ENCODE measurements around the gene PYROXD2. TPM values are rescaled to one million over a fixed set of nuclear protein-coding genes. Genes with fewer than 3 reads are reported as not detected.
A peak's percentile ranks its signal among the peaks of the same experiment; 100 is the strongest.

Gene PYROXD2
- total and polyA plus RNA-seq, 2 of the 13 experiments (the other 11 are each of a cell fraction or from before 2014, with no cell fraction given): 2.0 to 6.2 TPM

DNA sequence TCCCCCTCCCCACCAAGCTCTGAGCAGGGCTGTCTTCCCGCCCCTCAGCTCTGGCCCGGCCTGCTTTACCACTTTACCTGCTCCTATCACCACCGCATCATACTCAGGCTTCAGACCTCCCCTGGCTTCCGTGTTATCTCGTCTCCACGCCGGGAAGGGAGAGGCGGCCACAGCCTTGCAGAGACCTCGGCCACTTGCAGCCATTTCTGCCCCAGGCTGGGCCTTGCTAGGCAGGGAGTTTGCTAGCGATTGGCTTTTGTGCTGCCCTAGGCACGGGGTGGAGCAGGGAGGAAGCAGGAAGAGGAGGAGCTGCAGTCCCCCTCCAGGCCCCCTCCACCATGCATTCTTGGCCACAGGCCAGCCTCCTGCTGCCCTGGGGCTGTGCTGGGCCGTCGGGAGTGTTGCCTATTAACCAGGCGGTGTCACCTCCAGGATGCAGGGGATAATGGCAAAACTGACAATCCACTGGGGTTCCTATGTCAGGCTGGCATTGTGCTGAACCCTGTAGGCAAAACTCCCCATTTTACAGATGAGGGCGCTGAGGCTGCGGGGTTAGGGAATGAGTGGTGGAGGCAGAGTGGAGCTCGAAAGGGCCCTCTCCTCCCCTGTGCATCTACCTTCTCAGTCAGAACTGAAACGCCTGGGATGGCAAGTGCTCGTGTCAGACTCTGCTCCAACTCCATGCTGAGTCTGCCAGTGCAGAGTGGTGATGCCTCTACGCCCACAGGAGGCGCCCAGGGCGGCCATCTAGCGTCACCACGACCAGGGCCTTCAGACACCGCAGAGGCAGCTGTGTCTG is at the start of gene PYROXD2 (continued):
- TF ChIP-seq, protein P1, sequence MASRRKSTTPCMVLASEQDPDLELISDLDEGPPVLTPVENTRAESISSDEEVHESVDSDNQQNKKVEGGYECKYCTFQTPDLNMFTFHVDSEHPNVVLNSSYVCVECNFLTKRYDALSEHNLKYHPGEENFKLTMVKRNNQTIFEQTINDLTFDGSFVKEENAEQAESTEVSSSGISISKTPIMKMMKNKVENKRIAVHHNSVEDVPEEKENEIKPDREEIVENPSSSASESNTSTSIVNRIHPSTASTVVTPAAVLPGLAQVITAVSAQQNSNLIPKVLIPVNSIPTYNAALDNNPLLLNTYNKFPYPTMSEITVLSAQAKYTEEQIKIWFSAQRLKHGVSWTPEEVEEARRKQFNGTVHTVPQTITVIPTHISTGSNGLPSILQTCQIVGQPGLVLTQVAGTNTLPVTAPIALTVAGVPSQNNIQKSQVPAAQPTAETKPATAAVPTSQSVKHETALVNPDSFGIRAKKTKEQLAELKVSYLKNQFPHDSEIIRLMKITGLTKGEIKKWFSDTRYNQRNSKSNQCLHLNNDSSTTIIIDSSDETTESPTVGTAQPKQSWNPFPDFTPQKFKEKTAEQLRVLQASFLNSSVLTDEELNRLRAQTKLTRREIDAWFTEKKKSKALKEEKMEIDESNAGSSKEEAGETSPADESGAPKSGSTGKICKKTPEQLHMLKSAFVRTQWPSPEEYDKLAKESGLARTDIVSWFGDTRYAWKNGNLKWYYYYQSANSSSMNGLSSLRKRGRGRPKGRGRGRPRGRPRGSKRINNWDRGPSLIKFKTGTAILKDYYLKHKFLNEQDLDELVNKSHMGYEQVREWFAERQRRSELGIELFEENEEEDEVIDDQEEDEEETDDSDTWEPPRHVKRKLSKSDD (CRISPR knock-in tag; IDR thresholded peaks at IDR 0.05; ENCODE audit: low read depth): peak; percentile 42; the same call in 1 of the 2 replicates
- no peak for TF ChIP-seq ZNF143 (CRISPR knock-in tag; IDR thresholded peaks at IDR 0.05)
- TF ChIP-seq, protein P2, sequence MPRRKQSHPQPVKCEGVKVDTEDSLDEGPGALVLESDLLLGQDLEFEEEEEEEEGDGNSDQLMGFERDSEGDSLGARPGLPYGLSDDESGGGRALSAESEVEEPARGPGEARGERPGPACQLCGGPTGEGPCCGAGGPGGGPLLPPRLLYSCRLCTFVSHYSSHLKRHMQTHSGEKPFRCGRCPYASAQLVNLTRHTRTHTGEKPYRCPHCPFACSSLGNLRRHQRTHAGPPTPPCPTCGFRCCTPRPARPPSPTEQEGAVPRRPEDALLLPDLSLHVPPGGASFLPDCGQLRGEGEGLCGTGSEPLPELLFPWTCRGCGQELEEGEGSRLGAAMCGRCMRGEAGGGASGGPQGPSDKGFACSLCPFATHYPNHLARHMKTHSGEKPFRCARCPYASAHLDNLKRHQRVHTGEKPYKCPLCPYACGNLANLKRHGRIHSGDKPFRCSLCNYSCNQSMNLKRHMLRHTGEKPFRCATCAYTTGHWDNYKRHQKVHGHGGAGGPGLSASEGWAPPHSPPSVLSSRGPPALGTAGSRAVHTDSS (CRISPR knock-in tag; conservative IDR thresholded peaks at IDR 0.05): 0 out of 2 replicates have a peak, but pooled peaks have one; percentile 61
- TF ChIP-seq NFE2L2 (IDR thresholded peaks at IDR 0.05; ENCODE audit: low read length): no peak
- peak; percentile 80; the same call in 1 of the 2 replicates for TF ChIP-seq MEF2D (CRISPR knock-in tag; IDR thresholded peaks at IDR 0.05)
- TF ChIP-seq, protein P3, sequence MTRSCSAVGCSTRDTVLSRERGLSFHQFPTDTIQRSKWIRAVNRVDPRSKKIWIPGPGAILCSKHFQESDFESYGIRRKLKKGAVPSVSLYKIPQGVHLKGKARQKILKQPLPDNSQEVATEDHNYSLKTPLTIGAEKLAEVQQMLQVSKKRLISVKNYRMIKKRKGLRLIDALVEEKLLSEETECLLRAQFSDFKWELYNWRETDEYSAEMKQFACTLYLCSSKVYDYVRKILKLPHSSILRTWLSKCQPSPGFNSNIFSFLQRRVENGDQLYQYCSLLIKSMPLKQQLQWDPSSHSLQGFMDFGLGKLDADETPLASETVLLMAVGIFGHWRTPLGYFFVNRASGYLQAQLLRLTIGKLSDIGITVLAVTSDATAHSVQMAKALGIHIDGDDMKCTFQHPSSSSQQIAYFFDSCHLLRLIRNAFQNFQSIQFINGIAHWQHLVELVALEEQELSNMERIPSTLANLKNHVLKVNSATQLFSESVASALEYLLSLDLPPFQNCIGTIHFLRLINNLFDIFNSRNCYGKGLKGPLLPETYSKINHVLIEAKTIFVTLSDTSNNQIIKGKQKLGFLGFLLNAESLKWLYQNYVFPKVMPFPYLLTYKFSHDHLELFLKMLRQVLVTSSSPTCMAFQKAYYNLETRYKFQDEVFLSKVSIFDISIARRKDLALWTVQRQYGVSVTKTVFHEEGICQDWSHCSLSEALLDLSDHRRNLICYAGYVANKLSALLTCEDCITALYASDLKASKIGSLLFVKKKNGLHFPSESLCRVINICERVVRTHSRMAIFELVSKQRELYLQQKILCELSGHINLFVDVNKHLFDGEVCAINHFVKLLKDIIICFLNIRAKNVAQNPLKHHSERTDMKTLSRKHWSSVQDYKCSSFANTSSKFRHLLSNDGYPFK (CRISPR knock-in tag; IDR thresholded peaks at IDR 0.05; ENCODE audit: borderline replicate concordance): peak; percentile 85
- TF ChIP-seq JUNB (CRISPR knock-in tag; IDR thresholded peaks at IDR 0.05; ENCODE audit: borderline replicate concordance): no peak
- no peak for TF ChIP-seq SMARCC2 (IDR thresholded peaks at IDR 0.05)
- TF ChIP-seq, protein P4, sequence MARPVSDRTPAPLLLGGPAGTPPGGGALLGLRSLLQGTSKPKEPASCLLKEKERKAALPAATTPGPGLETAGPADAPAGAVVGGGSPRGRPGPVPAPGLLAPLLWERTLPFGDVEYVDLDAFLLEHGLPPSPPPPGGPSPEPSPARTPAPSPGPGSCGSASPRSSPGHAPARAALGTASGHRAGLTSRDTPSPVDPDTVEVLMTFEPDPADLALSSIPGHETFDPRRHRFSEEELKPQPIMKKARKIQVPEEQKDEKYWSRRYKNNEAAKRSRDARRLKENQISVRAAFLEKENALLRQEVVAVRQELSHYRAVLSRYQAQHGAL (CRISPR knock-in tag; IDR thresholded peaks at IDR 0.05; ENCODE audit: not compliant biosample characterization): no peak
- no peak; the same call in 1 of the 2 replicates for TF ChIP-seq FOSL2 (CRISPR knock-in tag; IDR thresholded peaks at IDR 0.05)
- TF ChIP-seq MYNN (CRISPR knock-in tag; IDR thresholded peaks at IDR 0.05; ENCODE audit: low read depth): no peak
- 0 out of 2 replicates have a peak, but pooled peaks have one; percentile 36 for TF ChIP-seq SIX4 (CRISPR knock-in tag; IDR thresholded peaks at IDR 0.05)
- TF ChIP-seq ZNF530 (CRISPR knock-in tag; IDR thresholded peaks at IDR 0.05; ENCODE audit: low read depth): no peak
- TF ChIP-seq ZNF607 (CRISPR knock-in tag; IDR thresholded peaks at IDR 0.05; ENCODE audit: borderline replicate concordance): peak; percentile 38; the same call in 1 of the 2 replicates
- TF ChIP-seq TARDBP (CRISPR knock-in tag; IDR thresholded peaks at IDR 0.05): peak; percentile 86
- TF ChIP-seq, protein P5, sequence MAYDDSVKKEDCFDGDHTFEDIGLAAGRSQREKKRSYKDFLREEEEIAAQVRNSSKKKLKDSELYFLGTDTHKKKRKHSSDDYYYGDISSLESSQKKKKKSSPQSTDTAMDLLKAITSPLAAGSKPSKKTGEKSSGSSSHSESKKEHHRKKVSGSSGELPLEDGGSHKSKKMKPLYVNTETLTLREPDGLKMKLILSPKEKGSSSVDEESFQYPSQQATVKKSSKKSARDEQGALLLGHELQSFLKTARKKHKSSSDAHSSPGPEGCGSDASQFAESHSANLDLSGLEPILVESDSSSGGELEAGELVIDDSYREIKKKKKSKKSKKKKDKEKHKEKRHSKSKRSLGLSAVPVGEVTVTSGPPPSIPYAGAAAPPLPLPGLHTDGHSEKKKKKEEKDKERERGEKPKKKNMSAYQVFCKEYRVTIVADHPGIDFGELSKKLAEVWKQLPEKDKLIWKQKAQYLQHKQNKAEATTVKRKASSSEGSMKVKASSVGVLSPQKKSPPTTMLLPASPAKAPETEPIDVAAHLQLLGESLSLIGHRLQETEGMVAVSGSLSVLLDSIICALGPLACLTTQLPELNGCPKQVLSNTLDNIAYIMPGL (CRISPR knock-in tag; IDR thresholded peaks at IDR 0.05; ENCODE audit: borderline replicate concordance in 1 of 2, low read depth in 1 of 2): peak in 1 of 2 experiments; percentile 67; a peak in 2 of 4 replicates
